Upper lobe of right lung (tissue), 1 donor: ENCODE data around the gene GPSM3. TPM values are rescaled to one million over a fixed set of nuclear protein-coding genes. Genes with fewer than 3 reads are reported as not detected.
A peak's percentile ranks its signal among the peaks of the same experiment; 100 is the strongest.

ENCODE experiments used
- ATAC-seq: fragments of 200-7000 bp; cut with Tn5 transposase; one replicate; pipeline ENCODE4 v1.9.1; 2020; ENCODE audit warnings: mild to moderate bottlenecking, moderate library complexity
- DNase-seq: peaks from one replicate; pipeline ENCODE4 v3.0.0-alpha.2; 2020
- H3K27ac ChIP-seq: fragments of 200-600 bp; one replicate; pipeline ENCODE4 v1.8.0; 2022
- H3K27me3 ChIP-seq: fragments of 200-600 bp; one replicate; pipeline ENCODE4 v1.8.0; 2022; ENCODE audit warnings: mild to moderate bottlenecking
- H3K36me3 ChIP-seq: fragments of 200-600 bp; one replicate; pipeline ENCODE4 v1.8.0; 2022
- H3K4me1 ChIP-seq: fragments of 200-600 bp; one replicate; pipeline ENCODE4 v1.8.0; 2022
- H3K4me3 ChIP-seq: fragments of 200-600 bp; one replicate; pipeline ENCODE4 v1.8.0; 2022; ENCODE audit warnings: mild to moderate bottlenecking
- H3K9me3 ChIP-seq: fragments of 200-600 bp; one replicate; pipeline ENCODE4 v1.8.0; 2022
- CTCF ChIP-seq: fragments of 200-600 bp; IDR thresholded peaks from one replicate; pipeline ENCODE4 v1.8.0; 2022; ENCODE audit warnings: antibody characterized with exemption
- intact Hi-C: fragments of 100-400 bp; cut with DNase I; formaldehyde crosslinking; loops from one replicate; pipeline ENCODE4 v1.11.0; 2022
- total RNA-seq: library from RNA; stranded (reverse); fragmentation: NEBNext Ultra II Directional; extraction: Animal tissue kit (Norgen Biotek cat#: 25700); gene quantifications from one replicate; pipeline ENCODE4 v1.2.1, GENCODE V29; 2021
- donor health status: DM: no; HTN: yes; CAD: no; lungs with severe emphysema.

Gene GPSM3
- total RNA-seq, 1 donor from 2014 or later = 51.9 TPM

- ATAC-seq (peak; percentile 34), DNase-seq (no peak)
- peak overlapping the region; percentile 42 for H3K27ac ChIP-seq
- peaks cover 25% of the 10 kb centered on the region for H3K36me3 ChIP-seq
- no peak overlapping the region for H3K4me3 ChIP-seq
- intact Hi-C loops = no loop called here
- no peaks in the 10 kb centered on the region for H3K9me3 ChIP-seq
- no peaks in the 10 kb centered on the region for H3K4me1 ChIP-seq
- TF ChIP-seq CTCF = no peak
- H3K27me3 ChIP-seq = no peaks in the 10 kb centered on the region
Measured at GRCh38 chr6:32163559-32164258, 28.7 kb downstream of the GPSM3 start.

GRCh38 chr6:32158052-32158451, 34.4 kb downstream of the GPSM3 start:
- Histone ChIP-seq H3K36me3 (peaks cover 14% of the 10 kb centered on the region), H3K9me3 (no peaks in the 10 kb centered on the region), H3K27me3 (no peaks in the 10 kb centered on the region), H3K4me3 (no peak overlapping the region), H3K4me1 (peaks cover 17% of the 10 kb centered on the region), H3K27ac (no peak overlapping the region)
- DNase-seq (no peak), ATAC-seq (no peak)
- no peak for TF ChIP-seq CTCF
- intact Hi-C loops = no loop called here

- intact Hi-C loops = no loop called here
- ATAC-seq (no peak), DNase-seq (no peak)
- Histone ChIP-seq H3K4me3 (no peak overlapping the region), H3K4me1 (peaks cover 28% of the 10 kb centered on the region), H3K27ac (no peak overlapping the region), H3K9me3 (no peaks in the 10 kb centered on the region), H3K27me3 (no peaks in the 10 kb centered on the region), H3K36me3 (peaks cover 14% of the 10 kb centered on the region)
- no peak for TF ChIP-seq CTCF
Measured at GRCh38 chr6:32156891-32157290, 35.6 kb downstream of the GPSM3 start.

- peak; percentile 47 for TF ChIP-seq CTCF
- Histone ChIP-seq H3K9me3 (no peaks in the 10 kb centered on the region), H3K27me3 (peaks cover 10% of the 10 kb centered on the region), H3K27ac (peak overlapping the region; percentile 87), H3K36me3 (peaks cover 11% of the 10 kb centered on the region), H3K4me3 (peak overlapping the region; percentile 75), H3K4me1 (peaks cover 28% of the 10 kb centered on the region)
- intact Hi-C loops = no loop called here
- ATAC-seq (peak; percentile 75), DNase-seq (peak; percentile 74)
Measured at GRCh38 chr6:32154514-32155161, 37.8 kb downstream of the GPSM3 start.

- peak within 1 kb of the TSS; percentile 75 for H3K4me3 ChIP-seq
- peaks cover 10% of the 10 kb centered on the region for H3K36me3 ChIP-seq
- ATAC-seq (peak; percentile 75), DNase-seq (peak; percentile 83)
- H3K27ac ChIP-seq = peak within 1 kb of the TSS; percentile 87
- peaks cover 18% of the 10 kb centered on the region for H3K27me3 ChIP-seq
- peaks cover 28% of the 10 kb centered on the region for H3K4me1 ChIP-seq
- intact Hi-C loops = no loop called here
- no peaks in the 10 kb centered on the region for H3K9me3 ChIP-seq
- peak; percentile 20 for TF ChIP-seq CTCF
Measured at GRCh38 chr6:32153564-32154513, 38.6 kb downstream of the GPSM3 start, which contains the start of gene PPT2. TSS of gene PPT2 (plus strand) at chr6:32154141. CDS start at chr6:32154595, 454 bp downstream.
